Cortex of kidney (tissue), 1 donor: ENCODE results near the gene ARHGEF7.
"Not testable (repeated sequence)": the region's sequence is repeated elsewhere in the genome, so short reads cannot be mapped to it uniquely, and the experiment has no call there.

Source experiments
- DNase-seq: peaks from one replicate; lab custom pipeline; 2025; lab: John Stamatoyannopoulos, UW

The ARHGEF7 gene

DNA sequence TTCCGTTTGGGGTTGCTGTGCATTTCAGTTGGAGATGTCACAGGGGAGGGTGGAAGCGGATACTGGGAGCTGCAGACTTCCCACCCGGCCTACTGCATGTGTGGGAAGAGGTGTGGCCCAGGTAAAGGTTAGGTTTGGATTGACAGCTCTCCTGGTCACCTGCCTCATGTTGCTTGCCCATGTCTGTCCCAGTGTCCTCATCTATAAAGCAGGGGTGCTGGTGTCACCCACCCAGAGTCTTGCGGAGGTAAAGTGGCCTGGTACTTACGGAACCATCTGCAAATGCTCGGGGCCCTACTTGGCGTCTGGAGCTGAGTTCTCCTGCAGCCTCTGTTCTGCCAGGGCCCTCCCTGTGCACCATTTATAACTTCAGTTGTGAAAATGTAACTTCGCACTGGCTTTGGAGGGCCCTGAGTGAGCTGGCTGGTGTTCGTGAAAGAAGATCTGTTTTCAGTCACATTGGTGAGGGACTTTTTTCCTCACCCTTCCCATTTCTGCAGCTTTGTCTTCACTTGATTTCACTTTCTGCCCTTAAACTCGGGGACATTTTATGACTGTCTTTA, 140.2 kb downstream of the ARHGEF7 start:
- DNase-seq = no peak

DNA sequence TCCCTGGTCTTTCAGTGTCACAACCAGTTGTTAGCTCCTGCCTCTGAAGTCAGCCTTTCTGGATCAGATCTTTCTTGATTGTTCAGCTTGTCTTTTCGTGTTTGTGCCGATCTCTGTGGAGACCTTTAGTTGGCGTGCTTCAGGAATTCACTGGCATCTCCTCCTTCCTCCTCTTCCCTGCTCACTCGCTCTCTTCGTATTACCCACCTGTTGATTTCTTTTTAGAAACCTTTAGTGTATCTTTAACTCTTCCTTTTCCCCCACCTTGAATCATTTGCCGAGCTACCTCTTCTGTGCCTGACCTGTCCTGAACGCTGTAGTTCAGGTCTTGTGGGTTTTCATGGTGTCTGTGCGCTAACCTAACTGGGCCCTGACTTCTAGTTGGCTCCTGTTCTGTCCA, 141.3 kb downstream of the ARHGEF7 start:
- no peak for DNase-seq

DNA sequence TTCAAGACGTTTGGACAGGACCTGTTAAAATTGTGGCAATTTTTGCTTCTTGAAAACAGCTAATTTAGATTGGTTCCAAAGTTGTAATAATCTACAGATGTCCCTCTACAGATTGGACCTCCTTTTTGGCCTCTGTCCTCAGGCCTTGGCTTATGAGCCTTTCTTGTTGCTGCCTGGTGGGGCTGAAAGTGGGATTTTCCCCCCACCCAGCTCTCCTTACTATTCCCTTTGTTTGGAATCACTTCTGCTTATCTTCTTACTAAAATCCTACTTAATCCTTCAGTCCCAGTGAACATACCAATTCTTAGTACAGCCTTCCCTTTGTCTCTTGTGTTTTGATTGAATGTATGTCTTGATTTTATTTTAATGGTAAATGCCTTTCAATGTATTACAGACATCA, 141.8 kb downstream of the ARHGEF7 start:
- DNase-seq = no peak

DNA sequence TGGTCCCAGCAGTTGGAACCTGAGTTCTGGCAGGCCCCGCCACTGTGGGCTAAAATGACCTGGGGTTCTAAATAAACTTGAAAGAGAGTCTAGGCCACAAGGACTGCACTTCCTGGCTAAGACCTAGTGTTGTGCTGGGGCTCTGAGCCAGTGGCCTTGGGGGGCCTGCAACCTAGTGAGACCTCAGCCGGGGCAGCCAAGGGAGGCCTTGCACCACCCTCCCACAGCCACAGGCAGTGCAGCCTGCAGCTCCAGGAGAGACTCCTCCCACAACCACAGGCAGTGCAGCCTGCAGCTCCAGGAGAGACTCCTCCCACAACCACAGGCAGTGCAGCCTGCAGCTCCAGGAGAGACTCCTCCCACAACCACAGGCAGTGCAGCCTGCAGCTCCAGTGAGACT, 142.8 kb downstream of the ARHGEF7 start:
- DNase-seq = not testable (repeated sequence)

DNA sequence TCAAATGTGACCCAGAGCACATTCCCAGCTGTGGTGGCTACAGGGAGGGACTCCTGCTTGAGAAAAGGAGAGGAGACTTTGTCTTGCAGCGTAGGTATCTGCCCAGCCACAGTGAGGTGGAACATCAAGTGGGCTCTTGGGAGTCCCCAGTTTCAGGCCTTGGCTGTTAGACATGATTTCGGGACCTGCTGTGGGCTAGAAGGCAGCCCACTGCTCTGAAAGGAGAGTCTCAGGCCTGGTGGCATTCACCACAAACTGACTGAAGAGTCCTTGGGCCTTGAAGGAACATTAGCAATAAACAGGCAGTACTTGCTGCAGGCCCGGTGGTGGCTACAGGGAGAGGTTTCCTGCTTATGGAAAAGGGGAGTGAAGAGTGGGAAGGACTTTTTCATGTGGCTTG, 143.5 kb downstream of the ARHGEF7 start:
- DNase-seq = no peak

DNA sequence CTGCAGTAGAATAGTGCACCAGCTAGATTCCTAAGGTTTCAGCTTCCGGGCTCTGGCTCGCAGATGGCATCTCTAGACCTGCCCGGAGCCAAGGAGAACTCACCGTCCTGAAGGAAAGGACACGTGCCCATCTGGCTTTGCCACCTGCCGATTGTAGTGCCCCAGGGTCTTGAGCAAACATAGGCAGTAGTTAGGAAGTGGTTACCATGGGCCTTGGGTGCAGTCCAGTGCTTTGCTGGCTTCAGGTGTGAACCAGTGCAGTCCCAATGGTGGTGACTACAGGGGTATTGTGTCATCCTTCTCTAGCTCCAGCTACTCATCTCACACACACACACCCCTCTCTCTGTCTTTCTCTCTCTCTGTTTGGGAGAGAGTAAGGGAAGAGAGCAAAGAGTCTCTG, 143.9 kb downstream of the ARHGEF7 start:
- DNase-seq = no peak

DNA sequence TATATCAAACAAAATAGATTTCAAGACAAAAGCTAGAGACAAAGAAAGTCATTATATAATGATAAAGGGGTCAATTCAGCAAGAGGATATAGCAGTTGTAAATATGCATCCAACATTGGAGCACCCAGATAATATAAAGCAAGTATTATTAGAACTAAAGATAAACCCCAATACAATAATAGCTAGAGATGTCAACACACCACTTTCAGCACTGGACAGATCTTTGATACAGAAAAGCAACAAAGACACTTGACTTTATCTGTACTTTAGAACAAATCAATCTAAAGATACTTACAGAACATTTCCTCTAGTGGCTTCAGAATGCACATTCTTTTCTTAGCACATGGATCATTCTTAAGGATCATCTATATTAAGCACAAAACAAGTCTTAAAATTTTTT, 146.2 kb downstream of the ARHGEF7 start:
- DNase-seq = no peak

DNA sequence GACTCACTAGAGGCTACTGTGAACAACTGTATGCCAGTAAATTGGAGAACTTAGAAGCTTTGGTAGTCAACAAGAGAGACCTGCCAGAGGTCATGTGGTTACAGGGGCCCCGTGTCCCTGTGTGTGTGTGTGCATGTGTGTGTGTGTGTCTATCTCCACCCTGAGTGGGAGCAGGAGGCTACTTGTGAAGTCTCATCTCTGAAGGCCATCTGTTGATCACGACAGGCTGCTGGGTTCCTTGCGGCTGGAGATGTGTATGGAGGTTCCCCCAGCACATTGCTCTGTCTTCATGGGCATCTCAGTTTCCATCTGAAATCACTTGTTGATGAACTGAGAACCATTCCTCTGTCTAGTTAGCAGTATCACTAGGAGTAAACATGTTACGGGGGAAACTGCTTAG, 147.2 kb downstream of the ARHGEF7 start:
- no peak for DNase-seq

DNA sequence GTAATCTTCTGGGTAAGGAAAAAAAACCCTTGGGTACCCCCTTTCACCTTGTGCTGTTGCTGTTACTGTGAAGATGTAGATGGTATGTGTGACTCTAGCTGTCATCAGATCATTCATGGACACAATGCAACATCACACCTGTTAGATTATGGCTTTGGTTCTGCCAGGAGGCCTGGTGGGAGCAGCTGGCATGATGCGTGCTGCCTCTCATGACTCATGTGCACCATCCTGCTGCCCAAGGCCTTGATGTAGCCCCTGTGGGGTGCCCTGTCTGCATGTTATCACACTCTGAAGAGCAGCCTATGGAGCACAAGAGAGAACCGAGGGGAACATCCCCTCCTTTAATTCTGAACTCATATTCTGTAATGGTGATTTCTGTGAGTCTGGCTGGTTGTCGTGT, 147.6 kb downstream of the ARHGEF7 start:
- no peak for DNase-seq

DNA sequence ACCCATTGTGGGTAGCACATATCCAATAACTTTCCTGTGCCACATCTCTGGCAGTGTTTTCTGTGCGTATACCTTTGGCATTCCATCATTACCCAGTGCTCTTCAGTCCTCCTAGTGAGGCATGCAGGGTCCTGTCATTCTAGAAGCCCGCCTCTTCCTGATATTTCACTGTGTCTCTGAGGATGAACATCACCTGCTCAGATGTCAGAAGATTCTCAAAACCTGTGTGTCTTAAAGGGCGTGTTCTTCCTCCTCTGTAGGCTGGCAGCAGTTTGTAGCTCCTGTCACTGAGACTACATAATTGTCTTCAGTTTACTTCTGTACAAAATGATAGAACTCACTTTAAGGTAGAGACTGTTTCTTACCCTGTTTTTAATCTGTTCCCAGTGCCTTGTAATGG, 148.5 kb downstream of the ARHGEF7 start:
- DNase-seq = no peak

DNA sequence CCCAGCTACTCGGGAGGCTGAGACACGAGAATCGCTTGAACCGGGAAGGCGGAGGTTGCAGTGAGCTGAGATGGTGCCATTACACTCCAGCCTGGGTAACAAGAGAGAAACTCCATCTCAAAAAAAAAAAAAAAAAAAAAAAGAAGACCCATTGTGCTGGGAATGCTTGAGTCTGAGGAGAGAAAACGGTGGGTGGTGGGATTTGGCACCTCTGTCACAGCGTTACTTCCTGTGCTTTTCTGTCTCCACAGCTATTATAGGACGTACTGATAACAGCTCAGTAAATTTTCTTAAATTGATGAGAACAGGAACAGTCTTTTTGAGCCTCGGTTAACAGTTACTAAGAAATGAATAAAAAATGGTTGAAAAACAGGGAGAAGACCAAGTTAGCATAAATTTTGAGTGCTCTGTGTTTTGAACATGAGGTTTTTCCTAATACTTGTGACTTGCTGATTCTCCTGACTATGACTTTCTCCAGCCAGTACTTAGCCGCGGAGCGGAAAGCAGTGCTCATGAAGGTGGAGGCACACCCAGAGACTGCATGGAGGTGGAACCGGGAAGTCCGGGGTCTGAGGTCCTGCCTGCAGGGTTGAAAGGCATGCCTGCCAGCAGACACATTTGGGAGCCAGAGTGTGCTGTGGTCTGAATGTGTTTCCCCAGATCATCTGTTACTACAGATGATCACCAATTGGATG, 150.0 kb downstream of the ARHGEF7 start:
- no peak for DNase-seq

DNA sequence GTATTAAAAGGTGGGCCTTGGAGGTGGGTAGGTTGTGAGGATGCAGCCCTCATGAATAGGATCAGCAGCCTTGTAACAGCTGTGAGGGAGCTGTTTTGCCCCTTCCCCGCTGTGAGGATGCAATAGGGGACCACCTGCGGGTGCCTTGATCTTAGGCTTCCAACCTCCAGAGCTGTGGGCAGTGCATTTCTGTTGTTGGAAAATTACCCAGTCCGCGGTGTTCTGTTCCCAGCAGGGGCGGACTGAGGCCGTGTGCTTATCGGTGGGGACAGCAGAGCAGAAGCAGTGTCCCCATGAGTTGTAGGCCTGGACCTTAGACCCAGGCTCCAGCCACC, 150.6 kb downstream of the ARHGEF7 start:
- DNase-seq = no peak

DNA sequence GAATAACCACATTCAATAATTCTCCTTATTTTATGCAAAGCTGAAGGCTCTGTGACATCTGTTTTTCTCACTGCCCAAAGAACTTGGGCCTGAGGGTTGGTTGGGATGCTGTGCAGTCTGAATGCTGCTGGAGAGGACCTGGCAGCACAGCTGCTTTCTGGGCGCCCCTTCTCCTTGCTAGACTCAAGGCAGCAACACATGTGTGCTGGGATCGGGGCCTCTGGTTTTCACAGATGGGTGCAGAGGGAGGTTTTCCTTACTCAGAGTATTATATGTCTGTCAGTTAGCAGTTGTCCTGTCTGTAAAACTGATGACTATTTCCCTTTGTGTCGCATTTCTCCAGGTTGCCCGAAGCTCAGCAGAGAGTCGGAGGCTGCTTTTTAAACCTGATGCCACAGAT, 152.1 kb downstream of the ARHGEF7 start:
- DNase-seq = no peak

DNA sequence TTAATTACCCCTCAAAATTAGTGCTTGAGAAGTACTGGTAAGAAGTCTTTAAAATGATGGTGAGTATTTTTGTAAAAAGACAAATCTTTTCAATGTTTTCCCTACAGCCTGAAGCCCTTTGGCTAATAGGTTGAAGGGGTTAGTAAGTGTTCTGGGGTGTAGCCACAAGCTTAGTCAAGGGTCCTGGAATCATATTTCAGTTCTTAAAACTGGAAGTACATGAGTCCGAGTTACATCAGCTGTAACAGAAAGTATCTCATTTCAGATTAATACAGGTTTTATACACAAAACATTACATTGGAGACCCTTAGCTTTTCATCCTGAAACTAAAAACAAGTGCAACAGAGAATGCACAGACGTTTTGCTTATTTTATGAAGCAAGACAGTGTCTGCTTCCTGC, 152.7 kb downstream of the ARHGEF7 start:
- no peak for DNase-seq

DNA sequence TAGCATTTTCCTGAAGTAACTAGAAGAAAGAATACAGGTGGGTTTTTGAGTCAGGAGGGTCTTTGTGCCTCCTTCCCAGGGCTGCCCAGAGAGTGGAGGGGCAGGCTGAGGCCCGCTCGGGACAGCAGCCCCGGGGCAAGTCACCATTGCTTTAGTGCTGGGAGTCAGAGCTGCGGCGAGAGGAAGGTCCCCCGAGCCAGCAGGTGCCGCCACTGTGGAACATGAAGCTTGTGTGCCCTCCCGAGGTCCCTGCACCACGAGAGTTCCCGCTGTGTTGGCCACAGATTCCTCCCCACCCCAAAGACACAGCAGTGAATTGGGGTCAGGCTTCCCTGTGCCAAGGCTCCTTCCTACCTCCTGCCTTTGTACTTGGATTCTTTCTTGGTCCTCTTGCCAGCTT, 154.4 kb downstream of the ARHGEF7 start:
- DNase-seq = no peak

DNA sequence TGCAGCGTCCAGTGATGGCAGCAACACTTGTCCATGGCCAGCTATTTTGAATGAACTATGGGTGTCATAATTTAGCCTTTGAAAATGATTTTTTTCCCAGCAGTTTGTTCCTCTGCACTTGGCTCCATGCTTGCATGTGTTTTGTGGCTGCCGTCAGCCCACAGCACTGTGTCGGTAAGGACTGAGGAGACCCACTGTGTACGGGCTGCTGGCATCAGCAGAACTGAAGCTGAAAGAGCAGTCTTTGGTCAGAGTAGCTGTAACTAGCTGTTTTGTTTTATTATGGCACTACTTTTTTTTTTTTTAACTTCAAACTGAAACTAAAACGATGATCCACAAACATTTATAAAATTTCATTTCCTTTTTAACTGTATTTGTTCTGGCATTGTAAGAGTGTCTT, 155.0 kb downstream of the ARHGEF7 start:
- no peak for DNase-seq

DNA sequence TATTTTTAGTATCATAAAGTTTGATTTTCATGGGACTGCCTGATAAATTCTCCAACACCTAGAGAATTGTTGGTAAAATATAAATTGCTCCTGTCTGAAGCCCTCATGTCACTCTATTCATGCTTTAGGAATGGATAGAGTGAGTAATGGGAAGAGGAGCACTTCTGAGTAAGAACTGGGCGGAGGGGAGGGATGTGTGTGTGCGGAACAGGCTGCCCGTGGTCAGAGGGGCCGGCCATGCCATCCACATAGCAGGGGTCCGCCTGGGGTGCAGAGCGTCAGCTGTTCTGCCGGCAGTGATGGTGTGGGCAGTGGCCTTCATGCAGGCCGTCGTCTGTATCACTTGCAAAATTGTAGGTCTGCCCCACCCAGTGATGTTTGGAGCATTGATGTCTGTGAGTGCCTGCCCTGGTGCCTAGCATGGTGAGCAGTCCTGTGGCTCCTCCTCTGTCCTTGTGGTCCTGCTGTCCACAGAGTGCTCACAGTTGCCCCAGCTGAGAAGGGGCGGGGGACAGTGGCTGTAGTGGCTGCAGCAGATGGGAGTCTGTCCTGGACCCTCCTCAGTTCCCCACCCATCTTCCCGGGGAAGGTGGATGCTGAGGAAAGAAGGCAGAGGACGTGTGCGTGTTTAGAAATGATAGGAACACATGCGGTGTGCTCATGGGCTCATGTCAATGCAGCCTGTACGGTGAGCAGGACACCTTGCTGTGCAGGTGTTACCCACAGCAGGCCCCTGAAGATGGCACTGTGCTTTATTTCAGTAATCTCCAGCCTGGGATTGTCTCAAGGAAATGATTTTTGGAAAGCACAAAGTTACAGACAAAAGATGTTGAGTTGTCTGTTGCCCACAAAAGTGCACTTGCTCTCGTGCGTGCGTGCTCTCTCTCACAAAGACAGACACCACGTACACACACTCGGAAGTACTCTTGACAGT, 155.9 kb downstream of the ARHGEF7 start:
- no peak for DNase-seq

DNA sequence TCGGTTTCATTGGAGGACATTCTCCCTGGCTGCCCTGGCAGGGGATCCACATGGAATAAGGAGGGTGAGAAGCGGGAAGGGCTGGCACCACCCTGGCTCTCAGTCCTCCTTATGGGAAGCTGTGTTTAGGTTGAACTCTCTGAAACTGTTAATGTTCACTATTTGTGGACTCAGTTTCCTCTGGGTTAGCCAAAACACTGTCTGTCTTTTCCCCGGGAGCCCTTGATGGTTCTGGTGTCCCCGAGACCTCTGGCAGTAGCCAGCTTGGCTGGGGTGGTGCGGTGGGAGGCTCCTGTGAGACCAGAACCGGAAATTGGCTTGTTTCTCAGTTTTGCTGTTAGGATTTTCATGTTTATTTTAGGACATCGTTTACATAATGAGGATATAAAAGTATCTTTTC, 157.0 kb downstream of the ARHGEF7 start:
- DNase-seq = no peak

DNA sequence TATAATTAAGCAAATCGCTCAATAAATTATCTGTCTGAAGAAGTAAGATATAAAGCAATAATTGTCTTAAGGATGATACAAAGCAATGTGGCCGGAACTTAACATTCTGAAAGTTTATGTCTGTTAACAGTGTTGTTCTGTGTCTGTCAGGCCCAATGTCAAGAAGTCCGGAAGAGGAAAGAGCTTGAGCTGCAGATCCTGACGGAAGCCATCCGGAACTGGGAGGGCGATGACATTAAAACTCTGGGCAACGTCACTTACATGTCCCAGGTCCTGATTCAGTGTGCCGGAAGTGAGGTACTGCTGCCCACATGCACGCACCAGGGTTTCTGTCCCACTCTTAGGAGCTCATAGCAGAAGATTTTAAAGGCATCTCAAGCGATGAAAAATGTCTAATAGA, 160.3 kb downstream of the ARHGEF7 start:
- no peak for DNase-seq

DNA sequence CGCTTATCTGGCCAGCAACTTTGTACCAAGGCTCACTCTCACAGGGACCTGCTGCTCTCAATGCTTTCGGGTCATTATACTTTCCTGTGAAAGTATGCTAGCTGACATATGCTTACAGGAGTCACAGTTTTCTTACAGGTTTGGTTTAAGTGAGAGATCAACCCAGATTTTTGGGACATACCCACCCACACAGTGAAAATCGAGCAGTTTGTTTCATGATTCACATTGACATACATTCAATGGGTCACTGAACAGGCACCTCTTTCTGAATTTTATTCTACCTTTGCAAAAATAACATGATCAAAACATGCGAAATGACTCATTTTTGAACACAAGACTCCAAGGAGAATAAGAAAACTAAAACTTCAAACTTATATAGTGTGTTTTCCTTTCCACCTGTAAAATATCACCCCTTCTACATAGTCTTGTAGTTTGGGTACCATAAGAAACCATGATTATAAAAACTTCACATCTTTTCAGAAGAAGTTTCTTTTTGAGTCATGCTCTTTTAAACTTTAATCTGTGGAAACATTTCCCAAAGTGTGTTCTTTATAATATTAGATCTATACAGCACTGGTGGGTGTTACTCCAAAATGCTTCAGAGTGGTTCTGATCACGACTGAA, 161.0 kb downstream of the ARHGEF7 start:
- DNase-seq = no peak

DNA sequence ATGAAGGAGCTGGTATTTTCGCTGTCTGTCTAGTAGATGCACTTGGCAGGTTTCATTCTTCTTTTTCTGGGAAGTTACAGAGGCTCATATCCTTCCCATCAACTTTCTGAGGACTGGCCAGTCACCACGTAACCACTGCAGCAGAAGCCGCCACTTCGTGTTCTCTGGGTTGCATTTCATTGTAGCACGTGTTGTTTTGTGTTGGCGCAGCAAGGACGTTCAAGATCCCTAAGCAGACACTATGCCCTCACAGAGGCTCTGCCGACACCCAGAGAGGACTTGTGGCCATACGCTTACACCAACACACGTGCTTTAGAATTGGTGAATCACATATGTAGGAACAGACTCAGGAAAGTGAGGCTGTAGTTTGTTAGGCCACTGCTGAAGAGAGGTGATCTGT, 163.1 kb downstream of the ARHGEF7 start:
- DNase-seq = no peak

DNA sequence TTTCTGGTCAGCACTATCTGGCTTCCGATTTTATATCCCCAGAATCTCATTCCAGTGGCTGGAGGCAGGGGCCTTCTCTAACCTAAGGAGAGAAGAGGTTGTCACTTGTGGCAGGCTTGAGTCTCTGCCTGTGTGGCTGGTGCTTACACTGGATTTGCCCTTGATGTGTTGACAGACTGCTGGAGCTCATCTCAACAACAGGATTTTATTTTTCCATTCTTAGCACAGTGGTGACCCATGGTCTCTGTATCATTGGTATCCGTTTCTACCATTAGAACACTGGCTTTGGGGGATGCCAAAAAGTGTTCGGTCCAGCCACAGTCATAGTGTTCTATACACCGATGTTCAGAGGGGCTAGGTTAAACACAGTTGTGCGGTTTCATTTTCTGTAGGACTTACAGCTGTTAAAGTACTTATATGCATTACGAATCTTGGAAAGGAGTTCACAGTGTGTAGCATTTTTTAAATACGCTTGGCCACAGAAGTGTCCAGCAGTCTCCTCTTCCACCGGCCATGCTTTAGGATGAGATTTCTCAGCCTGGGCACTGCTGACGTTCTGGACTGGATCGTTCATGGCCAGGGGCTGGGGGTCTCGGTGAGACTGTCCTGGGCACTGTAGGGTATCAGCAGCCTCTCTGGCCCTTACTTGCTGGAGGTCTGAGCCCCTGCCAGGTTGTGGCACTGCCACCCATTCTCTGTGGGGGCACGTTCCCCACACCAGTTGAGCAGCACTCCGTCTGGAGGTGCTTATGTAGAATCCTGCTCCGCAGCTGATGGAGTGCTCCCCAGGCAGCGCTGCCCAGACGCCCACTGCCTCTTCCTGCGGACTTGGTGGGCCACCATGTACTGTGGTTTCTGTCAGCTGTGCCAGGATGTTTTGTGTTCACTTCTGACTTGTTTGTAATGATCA, 163.9 kb downstream of the ARHGEF7 start:
- no peak for DNase-seq
